PC-3 (cell line): ENCODE measurements around the gene ADAM22. TPM values are rescaled to one million over a fixed set of nuclear protein-coding genes. Genes with fewer than 3 reads are reported as not detected.

Experiments
- ATAC-seq: fragments of 200-7000 bp; cut with Tn5 transposase; 2 replicates; pipeline ENCODE4 v1.9.1; 2020; ENCODE audit warnings: mild to moderate bottlenecking, moderate library complexity
- BruUV-seq: library from RNA; stranded (reverse); fragments of 400-500 nt; replicated peaks from 2 replicates; lab custom pipeline; 2021; lab: Mats Ljungman, UMichigan
- CTCF ChIA-PET: fragments of 300-600 bp; sonication (Branson Sonifier 250); formaldehyde crosslinking; loops from one replicate; lab custom pipeline; 2022; ENCODE audit warnings: antibody characterized with exemption; lab: Charles Lee
- POLR2A ChIA-PET: fragments of 300-600 bp; sonication (Branson Sonifier 250); formaldehyde crosslinking; loops from one replicate; lab custom pipeline; 2022; ENCODE audit warnings: antibody characterized with exemption; ENCODE audit not compliant: unreplicated experiment; lab: Charles Lee
- DNase-seq: peaks from one replicate; pipeline ENCODE4 v3.0.0-alpha.2; 2015
- H2AFZ ChIP-seq: fragments of 300-600 bp; sonication (generic); 2 replicates; pipeline ENCODE4 v1.6.0; 2016; ENCODE audit warnings: antibody characterized with exemption, low read length
- H3F3A ChIP-seq: fragments of 300-600 bp; sonication (generic); one replicate; pipeline ENCODE4 v1.6.0; 2017; ENCODE audit warnings: antibody characterized with exemption, low read length, control low read depth, mild to moderate bottlenecking; ENCODE audit not compliant: unreplicated experiment
- H3K27ac ChIP-seq: fragments of 300-600 bp; sonication (generic); 2 replicates; pipeline ENCODE4 v1.5.1; 2016; ENCODE audit warnings: mild to moderate bottlenecking, low read length
- H3K27me3 ChIP-seq: fragments of 300-600 bp; sonication (generic); 2 replicates; pipeline ENCODE4 v1.6.1; 2016; ENCODE audit warnings: low read length, mixed read lengths
- H3K36me3 ChIP-seq: fragments of 300-600 bp; sonication (generic); 2 replicates; pipeline ENCODE4 v1.6.1; 2016; ENCODE audit warnings: low read depth, mixed run types, low read length, mixed read lengths
- H3K4me1 ChIP-seq: fragments of 300-600 bp; sonication (generic); 2 replicates; pipeline ENCODE4 v1.5.1; 2016; ENCODE audit warnings: low read length; ENCODE audit not compliant: insufficient read depth
- H3K4me2 ChIP-seq: fragments of 300-600 bp; sonication (generic); 2 replicates; pipeline ENCODE4 v1.6.0; 2016; ENCODE audit warnings: low read length
- H3K4me3 ChIP-seq: fragments of 300-600 bp; sonication (generic); 2 replicates; pipeline ENCODE4 v1.5.1; 2016; ENCODE audit warnings: mild to moderate bottlenecking, low read length, mixed read lengths
- H3K79me2 ChIP-seq: fragments of 300-600 bp; sonication (generic); 2 replicates; pipeline ENCODE4 v1.6.1; 2017; ENCODE audit warnings: low read length, mixed read lengths
- H3K9ac ChIP-seq: fragments of 300-600 bp; sonication (generic); 2 replicates; pipeline ENCODE4 v1.6.0; 2016; ENCODE audit warnings: mild to moderate bottlenecking, low read length
- H3K9me2 ChIP-seq: fragments of 300-600 bp; sonication (generic); replicated peaks from 2 replicates; pipeline ENCODE4 v1.6.1; 2016; ENCODE audit warnings: mixed run types, low read length, mixed read lengths
- H3K9me3 ChIP-seq: fragments of 300-600 bp; sonication (generic); 2 replicates; pipeline ENCODE4 v1.6.1; 2016; ENCODE audit warnings: low read length, mixed read lengths
- H4K20me1 ChIP-seq: fragments of 300-600 bp; sonication (generic); 2 replicates; pipeline ENCODE4 v1.6.1; 2016; ENCODE audit warnings: low read length, mixed read lengths
- EZH2 ChIP-seq: fragments of 300-600 bp; sonication (generic); IDR thresholded peaks from one replicate; pipeline ENCODE4 v1.6.1; 2017; ENCODE audit warnings: antibody characterized with exemption, mild to moderate bottlenecking, low read length; ENCODE audit not compliant: unreplicated experiment
- EZH2phosphoT487 ChIP-seq: fragments of 300-600 bp; sonication (generic); IDR thresholded peaks from 2 replicates; pipeline ENCODE4 v1.6.1; 2018; ENCODE audit warnings: mild to moderate bottlenecking, antibody characterized with exemption, low read length, borderline replicate concordance
- intact Hi-C: fragments of 100-400 bp; cut with micrococcal nuclease; formaldehyde crosslinking; loops from 2 replicates; pipeline ENCODE4 v1.9.0; 2023
- total RNA-seq: library from RNA; depleted of rRNA; stranded (reverse); fragments of >200 nt; gene quantifications from 2 replicates; pipeline ENCODE4 v1.2.3, GENCODE V29; 2014
- TF ChIP-seq, protein P1 (sequence below): fragments of 300-600 bp; sonication (generic); conservative IDR thresholded peaks from 2 replicates; pipeline ENCODE4 v1.5.1; 2017; ENCODE audit warnings: antibody characterized with exemption, low read depth, mild to moderate bottlenecking, low read length

ADAM22 gene
- total RNA-seq, 1 experiment from 2014 or later, result 4.4 TPM

DNA sequence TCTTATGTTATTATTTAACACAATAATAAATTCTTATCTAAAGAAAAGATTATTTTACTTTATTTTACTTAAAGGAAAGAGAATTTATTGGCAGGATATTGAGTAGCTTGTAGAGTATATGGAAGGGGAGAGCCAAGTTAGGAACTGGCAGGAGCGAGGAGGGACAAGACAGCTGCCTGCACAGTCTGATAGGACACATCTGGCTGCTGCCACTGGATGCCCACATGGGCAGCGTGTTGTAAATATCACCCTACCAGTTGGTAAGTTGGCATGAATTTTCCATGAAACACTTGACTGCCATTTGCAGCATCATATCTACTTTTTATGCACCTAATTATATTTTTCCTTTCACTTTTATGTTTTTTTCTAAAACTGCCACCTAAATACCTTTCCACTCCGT is 266.2 kb downstream of the ADAM22 start:
- intact Hi-C loops, result no loop called here
- no TSS peak for BruUV-seq
- H3K79me2 ChIP-seq, result no peaks in the 10 kb centered on the region
- H3K9me2 ChIP-seq, result no peaks in the 10 kb centered on the region
- ATAC-seq (no peak), DNase-seq (no peak)
- no peak overlapping the region for H3K4me3 ChIP-seq
- no peaks in the 10 kb centered on the region for H4K20me1 ChIP-seq
- no peaks in the 10 kb centered on the region for H3K9me3 ChIP-seq
- ChIA-PET POLR2A (no interaction called here), CTCF (no interaction called here)
- no peaks in the 10 kb centered on the region for H3K4me1 ChIP-seq
- no peaks in the 10 kb centered on the region for H3K27me3 ChIP-seq
- peaks cover 17% of the 10 kb centered on the region; the same call in 1 of the 2 replicates for H3K36me3 ChIP-seq
- no peaks in the 10 kb centered on the region for H3F3A ChIP-seq
- no peak overlapping the region for H3K27ac ChIP-seq
- H3K4me2 ChIP-seq, result no peak overlapping the region
- no peak overlapping the region for H2AFZ ChIP-seq
- H3K9ac ChIP-seq, result no peak overlapping the region
- TF ChIP-seq EZH2, result no peak
- TF ChIP-seq EZH2phosphoT487, result no peak

DNA sequence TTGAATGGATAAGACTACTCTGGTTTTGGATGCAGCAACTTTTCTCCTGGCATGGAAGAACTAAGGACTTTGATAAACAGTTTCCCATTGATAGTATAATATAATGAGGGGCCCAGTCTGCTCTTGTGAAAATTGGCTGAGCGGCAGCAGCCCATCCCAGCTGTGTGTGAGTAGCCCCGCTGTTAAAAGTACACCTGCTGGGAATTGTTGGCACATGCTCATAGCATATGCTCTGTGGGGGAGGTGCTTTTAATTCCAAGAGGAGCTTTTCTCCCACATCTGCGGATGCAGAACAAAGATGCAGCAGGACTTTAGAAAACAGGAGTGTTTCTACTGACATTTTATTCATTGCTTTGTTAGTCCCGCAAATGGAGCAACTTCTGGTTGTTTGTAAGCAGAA is 266.7 kb downstream of the ADAM22 start:
- Histone ChIP-seq H3K9me3 (no peaks in the 10 kb centered on the region), H3K27ac (no peak overlapping the region), H2AFZ (no peak overlapping the region), H3K9me2 (no peaks in the 10 kb centered on the region), H3K9ac (no peak overlapping the region), H3K36me3 (peaks cover 22% of the 10 kb centered on the region; the same call in 1 of the 2 replicates), H3K4me1 (no peaks in the 10 kb centered on the region), H3K79me2 (no peaks in the 10 kb centered on the region), H3F3A (no peaks in the 10 kb centered on the region), H3K27me3 (no peaks in the 10 kb centered on the region), H3K4me3 (no peak overlapping the region), H3K4me2 (no peak overlapping the region), H4K20me1 (no peaks in the 10 kb centered on the region)
- intact Hi-C loops, result no loop called here
- CTCF ChIA-PET, result no interaction called here
- BruUV-seq, result no TSS peak
- TF ChIP-seq EZH2 (no peak), EZH2phosphoT487 (no peak)
- TF ChIP-seq, protein P1, sequence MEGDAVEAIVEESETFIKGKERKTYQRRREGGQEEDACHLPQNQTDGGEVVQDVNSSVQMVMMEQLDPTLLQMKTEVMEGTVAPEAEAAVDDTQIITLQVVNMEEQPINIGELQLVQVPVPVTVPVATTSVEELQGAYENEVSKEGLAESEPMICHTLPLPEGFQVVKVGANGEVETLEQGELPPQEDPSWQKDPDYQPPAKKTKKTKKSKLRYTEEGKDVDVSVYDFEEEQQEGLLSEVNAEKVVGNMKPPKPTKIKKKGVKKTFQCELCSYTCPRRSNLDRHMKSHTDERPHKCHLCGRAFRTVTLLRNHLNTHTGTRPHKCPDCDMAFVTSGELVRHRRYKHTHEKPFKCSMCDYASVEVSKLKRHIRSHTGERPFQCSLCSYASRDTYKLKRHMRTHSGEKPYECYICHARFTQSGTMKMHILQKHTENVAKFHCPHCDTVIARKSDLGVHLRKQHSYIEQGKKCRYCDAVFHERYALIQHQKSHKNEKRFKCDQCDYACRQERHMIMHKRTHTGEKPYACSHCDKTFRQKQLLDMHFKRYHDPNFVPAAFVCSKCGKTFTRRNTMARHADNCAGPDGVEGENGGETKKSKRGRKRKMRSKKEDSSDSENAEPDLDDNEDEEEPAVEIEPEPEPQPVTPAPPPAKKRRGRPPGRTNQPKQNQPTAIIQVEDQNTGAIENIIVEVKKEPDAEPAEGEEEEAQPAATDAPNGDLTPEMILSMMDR, result no peak
- POLR2A ChIA-PET, result no interaction called here
- DNase-seq (no peak), ATAC-seq (no peak)

DNA sequence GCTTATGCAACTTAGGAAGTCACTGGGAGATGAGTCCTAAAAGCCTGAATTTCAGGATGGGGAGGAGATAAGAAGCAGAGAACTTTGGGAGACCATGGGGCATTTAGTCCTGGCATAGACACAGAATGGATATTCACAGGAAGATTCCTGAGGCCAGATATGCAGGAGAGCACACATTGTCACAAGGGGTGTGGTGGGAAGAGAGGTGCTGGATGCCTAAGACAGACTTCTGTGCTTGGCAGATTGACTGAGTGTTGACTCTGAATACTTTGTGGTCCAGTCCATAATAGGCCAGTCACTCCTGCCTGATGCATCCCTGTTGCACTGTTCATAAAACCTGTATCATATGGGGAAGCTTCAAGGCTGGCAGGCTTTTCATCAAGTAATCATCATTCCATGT is 267.3 kb downstream of the ADAM22 start:
- ATAC-seq (peak; percentile 38; the same call in 1 of the 2 replicates), DNase-seq (no peak)
- Histone ChIP-seq H2AFZ (no peak overlapping the region), H3K9ac (no peak overlapping the region), H4K20me1 (no peaks in the 10 kb centered on the region), H3K9me2 (no peaks in the 10 kb centered on the region), H3K79me2 (no peaks in the 10 kb centered on the region), H3K27ac (no peak overlapping the region), H3F3A (no peaks in the 10 kb centered on the region), H3K4me1 (no peaks in the 10 kb centered on the region), H3K4me3 (no peak overlapping the region), H3K4me2 (no peak overlapping the region), H3K9me3 (no peaks in the 10 kb centered on the region), H3K27me3 (no peaks in the 10 kb centered on the region), H3K36me3 (peaks cover 27% of the 10 kb centered on the region)
- TF ChIP-seq, protein P1, result no peak
- TF ChIP-seq EZH2phosphoT487, result no peak
- TF ChIP-seq EZH2, result no peak
- intact Hi-C loops, result no loop called here
- CTCF ChIA-PET, result no interaction called here
- POLR2A ChIA-PET, result no interaction called here
- no TSS peak for BruUV-seq
